SIG-M5 (cell line): ENCODE data around the gene PIWIL1.

Experiments used
- DNase-seq: peaks from one replicate; lab custom pipeline; 2025; lab: John Stamatoyannopoulos, UW

The PIWIL1 gene

GRCh38 chr12:130374083-130374482 lies 36.4 kb downstream of the PIWIL1 start:
- DNase-seq = no peak

- no peak for DNase-seq
Observed at GRCh38 chr12:130375296-130376287, 37.9 kb downstream of the PIWIL1 start.

GRCh38 chr12:130382818-130383217 lies 45.1 kb downstream of the PIWIL1 start:
- no peak for DNase-seq

- DNase-seq = no peak
Observed at GRCh38 chr12:130384234-130384633, 46.5 kb downstream of the PIWIL1 start.

- DNase-seq = no peak
Observed at GRCh38 chr12:130385193-130385592, 47.5 kb downstream of the PIWIL1 start.

GRCh38 chr12:130391186-130391585 lies 53.5 kb downstream of the PIWIL1 start:
- DNase-seq = no peak

- DNase-seq = no peak
Observed at GRCh38 chr12:130394906-130395305, 57.2 kb downstream of the PIWIL1 start.

GRCh38 chr12:130396667-130397066 lies 59.0 kb downstream of the PIWIL1 start:
- DNase-seq = no peak

- no peak for DNase-seq
Observed at GRCh38 chr12:130398100-130398848, 60.6 kb downstream of the PIWIL1 start.

- no peak for DNase-seq
Observed at GRCh38 chr12:130401703-130402102, 64.0 kb downstream of the PIWIL1 start.

GRCh38 chr12:130405332-130405731 lies 67.6 kb downstream of the PIWIL1 start:
- no peak for DNase-seq

GRCh38 chr12:130412384-130412783 lies 74.7 kb downstream of the PIWIL1 start:
- no peak for DNase-seq

GRCh38 chr12:130413909-130414308 lies 76.2 kb downstream of the PIWIL1 start:
- no peak for DNase-seq

- DNase-seq = no peak
Observed at GRCh38 chr12:130414381-130414780, 76.7 kb downstream of the PIWIL1 start.

- DNase-seq = no peak
Observed at GRCh38 chr12:130418251-130418650, 80.6 kb downstream of the PIWIL1 start.

GRCh38 chr12:130419116-130419515 lies 81.4 kb downstream of the PIWIL1 start:
- DNase-seq = no peak

- no peak for DNase-seq
Observed at GRCh38 chr12:130420071-130420470, 82.4 kb downstream of the PIWIL1 start.

GRCh38 chr12:130421896-130422295 lies 84.2 kb downstream of the PIWIL1 start:
- DNase-seq = no peak
